Upper lobe of left lung (tissue), 6 donors: ENCODE results near the gene ECPAS. TPM values are rescaled to one million over a fixed set of nuclear protein-coding genes. Genes with fewer than 3 reads are reported as not detected.

ENCODE experiments used
- ATAC-seq, 2 donors: fragments of 200-7000 bp; cut with Tn5 transposase; one replicate each; pipeline ENCODE4 v1.9.1; 2022; ENCODE audit warnings: mild to moderate bottlenecking in 2 of 2, moderate library complexity in 2 of 2; ENCODE audit not compliant: low FRiP score in 2 of 2
- DNase-seq, 2 donors: peaks; one replicate each; pipeline ENCODE4 v3.0.0-alpha.2; 2019 to 2020
- H3K27ac ChIP-seq, 4 donors: fragments of 200-600 bp; sonication (generic); one replicate each; pipeline ENCODE4 v1.5.1; 2016 to 2019
- H3K27me3 ChIP-seq, 4 donors: fragments of 200-600 bp; sonication (generic); one replicate each; pipeline ENCODE4 v1.5.1; 2017 to 2019
- H3K36me3 ChIP-seq, 4 donors: fragments of 200-600 bp; sonication (generic); one replicate each; pipeline ENCODE4 v1.5.1; 2016 to 2019
- H3K4me1 ChIP-seq, 4 donors: fragments of 200-600 bp; sonication (generic); one replicate each; pipeline ENCODE4 v1.5.1; 2018 to 2019
- H3K4me3 ChIP-seq, 4 donors: fragments of 200-600 bp; sonication (generic); one replicate each; pipeline ENCODE4 v1.5.1; 2017 to 2019; ENCODE audit warnings: mild to moderate bottlenecking in 2 of 4, moderate library complexity in 1 of 4
- H3K9me3 ChIP-seq, 4 donors: fragments of 200-600 bp; sonication (generic); one replicate each; pipeline ENCODE4 v1.5.1; 2018 to 2019
- CTCF ChIP-seq, 6 experiments: fragments of 450-650 bp in 4 of 6; fragments of 200-600 bp in 2 of 6; sonication (generic) in 2 of 6; IDR thresholded peaks; one replicate each; pipeline ENCODE4 v1.5.1; 2016 to 2019; ENCODE audit warnings: antibody characterized with exemption in 6 of 6
- EP300 ChIP-seq, 4 donors: sonication (generic); formaldehyde crosslinking; IDR thresholded peaks; one replicate each; pipeline ENCODE4 v1.5.1; 2017; ENCODE audit warnings: antibody characterized with exemption in 4 of 4, control low read depth in 2 of 4
- POLR2A ChIP-seq, 4 donors: fragments of 450-650 bp; IDR thresholded peaks; one replicate each; pipeline ENCODE4 v1.5.1; 2016 to 2017; ENCODE audit warnings: antibody characterized with exemption in 4 of 4, mild to moderate bottlenecking in 2 of 4
- POLR2AphosphoS5 ChIP-seq, 2 donors: sonication (generic); formaldehyde crosslinking; IDR thresholded peaks; one replicate each; pipeline ENCODE4 v1.5.1; 2017; ENCODE audit warnings: antibody characterized with exemption in 2 of 2
- WGBS, 2 donors: methylation state at CpG; one replicate each; pipeline ENCODE4 v1.1.5; 2017 to 2018; 5-methylcytosine and 5-hydroxymethylcytosine counted together
- total RNA-seq, 6 donors: library from RNA; depleted of rRNA in 4 of 6; stranded (reverse); fragments of >200 nt in 4 of 6; gene quantifications; one replicate each; pipeline versions ENCODE4 v1.1.0 to v1.2.1, GENCODE V29; 2016 to 2021
- donor health status: DM: no; HTN: no; CAD: no; lungs with moderate emphysema.
- donor health status: DM: no; HTN: yes; CAD: no; lungs with severe emphysema.

ECPAS gene
- total RNA-seq, 6 donors from 2014 or later: 64.4 to 158 (median 83.3) TPM

- DNase-seq (no peak), ATAC-seq (no peak)
- TF ChIP-seq CTCF (IDR thresholded peaks at IDR 0.05): no peak
- no peak for TF ChIP-seq EP300 (IDR thresholded peaks at IDR 0.05)
- no peaks in the 10 kb centered on the region for H3K27me3 ChIP-seq
- H3K4me3 ChIP-seq: no peak overlapping the region
- no peaks in the 10 kb centered on the region for H3K4me1 ChIP-seq
- H3K36me3 ChIP-seq: peaks cover 21 to 88% (median 38%) of the 10 kb centered on the region in 4 donors
- peaks cover 12 to 19% (median 15%) of the 10 kb centered on the region in 4 donors for H3K9me3 ChIP-seq
- no peak overlapping the region for H3K27ac ChIP-seq
Observed at GRCh38 chr9:111400564-111400898, 83.7 kb downstream of the ECPAS start.

- peaks cover 12 to 19% (median 15%) of the 10 kb centered on the region in 4 donors for H3K9me3 ChIP-seq
- peaks cover 21 to 88% (median 39%) of the 10 kb centered on the region in 4 donors for H3K36me3 ChIP-seq
- DNase-seq: no peak
Observed at GRCh38 chr9:111399772-111400563, 84.2 kb downstream of the ECPAS start.

GRCh38 chr9:111399211-111399739, 84.9 kb downstream of the ECPAS start:
- Histone ChIP-seq H3K36me3 (peaks cover 21 to 88% (median 39%) of the 10 kb centered on the region in 4 donors), H3K4me3 (no peak overlapping the region), H3K4me1 (no peaks in the 10 kb centered on the region), H3K9me3 (peaks cover 12 to 19% (median 15%) of the 10 kb centered on the region in 4 donors), H3K27me3 (no peaks in the 10 kb centered on the region), H3K27ac (no peak overlapping the region)
- TF ChIP-seq POLR2A (IDR thresholded peaks at IDR 0.05): no peak
- TF ChIP-seq EP300 (IDR thresholded peaks at IDR 0.05): no peak
- WGBS, 2 donors: 88 to 91% methylated on average over 3 to 4 of the region's 4 CpGs
- ATAC-seq (no peak), DNase-seq (no peak)

More at GRCh38 chr9:111399772-111400563, 84.2 kb downstream of the ECPAS start:
- peak in 4 of 6 experiments; percentile 9 to 39 (median 17) for TF ChIP-seq CTCF (IDR thresholded peaks at IDR 0.05)
- no peak for TF ChIP-seq POLR2A (IDR thresholded peaks at IDR 0.05)
- ATAC-seq: peak; percentile 29 to 63
- WGBS, 2 donors: 90 to 93% methylated on average over 3 to 4 of the region's 4 CpGs
- H3K4me1 ChIP-seq: no peaks in the 10 kb centered on the region
- no peaks in the 10 kb centered on the region for H3K27me3 ChIP-seq
- H3K27ac ChIP-seq: no peak overlapping the region
- H3K4me3 ChIP-seq: no peak overlapping the region

DNA sequence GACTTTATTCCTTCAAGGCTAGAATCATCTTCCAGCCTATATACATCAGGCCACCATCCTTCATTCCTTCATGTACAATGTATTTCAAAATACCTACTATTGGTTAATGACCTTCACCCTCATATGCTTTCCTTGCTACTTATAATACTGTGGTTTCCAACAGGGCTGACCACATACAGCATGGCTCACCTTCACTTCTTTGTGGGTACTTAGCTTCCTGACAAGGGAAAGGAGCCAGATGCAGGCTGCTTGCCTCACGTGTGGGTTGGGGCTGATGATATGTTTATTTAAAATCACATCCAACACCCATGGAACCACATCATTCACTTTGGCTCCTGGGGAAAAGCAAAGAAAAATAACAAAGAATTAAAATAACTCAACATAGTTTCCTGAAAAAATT, 90.2 kb downstream of the ECPAS start:
- TF ChIP-seq EP300 (IDR thresholded peaks at IDR 0.05) (no peak), CTCF (IDR thresholded peaks at IDR 0.05) (no peak), POLR2AphosphoS5 (IDR thresholded peaks at IDR 0.05) (no peak)
- no peak for ATAC-seq
- WGBS, 2 donors: 26 to 41% methylated on average over 1 of the region's 1 CpG

DNA sequence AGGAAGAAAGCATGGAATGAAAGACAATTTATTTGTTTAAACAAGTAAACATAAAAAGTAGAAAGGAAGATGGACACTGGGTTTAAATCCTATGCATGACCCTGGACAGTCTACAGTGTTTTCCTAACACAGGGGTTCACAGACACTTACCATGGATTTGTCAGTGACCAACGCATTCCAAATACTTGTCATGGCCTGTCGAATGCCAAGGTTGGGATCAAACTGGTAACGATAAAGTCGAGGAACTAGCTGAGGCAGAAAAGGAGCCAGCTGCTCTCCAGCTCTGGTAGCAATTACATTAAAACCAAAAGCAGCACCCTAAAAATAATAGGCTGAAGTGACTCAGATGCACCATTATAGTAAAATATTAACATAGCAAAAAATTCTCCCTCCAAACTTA, 94.8 kb downstream of the ECPAS start:
- no peaks in the 10 kb centered on the region for H3K4me1 ChIP-seq
- 87 to 100% methylated on average over 4 of the region's 4 CpGs for WGBS, 2 donors
- DNase-seq (no peak), ATAC-seq (no peak)
- no peaks in the 10 kb centered on the region for H3K27me3 ChIP-seq
- H3K9me3 ChIP-seq: no peaks in the 10 kb centered on the region
- no peak overlapping the region for H3K4me3 ChIP-seq
- H3K36me3 ChIP-seq: peaks cover 33 to 97% (median 70%) of the 10 kb centered on the region in 4 donors
- no peak for TF ChIP-seq POLR2AphosphoS5 (IDR thresholded peaks at IDR 0.05)
- no peak for TF ChIP-seq POLR2A (IDR thresholded peaks at IDR 0.05)
- no peak for TF ChIP-seq EP300 (IDR thresholded peaks at IDR 0.05)
- no peak for TF ChIP-seq CTCF (IDR thresholded peaks at IDR 0.05)
- no peak overlapping the region for H3K27ac ChIP-seq

More for the DNA sequence above, 90.2 kb downstream of the ECPAS start:
- Histone ChIP-seq H3K27ac (no peak overlapping the region), H3K27me3 (no peaks in the 10 kb centered on the region), H3K4me3 (no peak overlapping the region), H3K36me3 (peaks cover 22 to 96% (median 60%) of the 10 kb centered on the region in 4 donors), H3K4me1 (no peaks in the 10 kb centered on the region), H3K9me3 (no peaks in the 10 kb centered on the region)
- no peak for DNase-seq
